ENCODE data around the gene CYP26B1.

The CYP26B1 gene

GRCh38 chr2:72082021-72082601 lies 65.6 kb downstream of the CYP26B1 start:
- no peak for DNase-seq (ENCODE audit: low read depth)

GRCh38 chr2:72081451-72081850 lies 66.2 kb downstream of the CYP26B1 start:
- no peak for DNase-seq (ENCODE audit: low read depth)

- DNase-seq (ENCODE audit: low read depth): no peak
These were observed 67.1 kb downstream of the CYP26B1 start for GRCh38 chr2:72080286-72081145.

Data from HS-5 (cell line).